Stimulated activated CD4-positive, alpha-beta T cell treated with anti-CD3 and anti-CD28 coated beads, Interleukin-2, amount 100 ng/mL, for 24 hours (primary cell): ENCODE measurements around the gene ADORA2B.
"Not testable (repeated sequence)": the region's sequence is repeated elsewhere in the genome, so short reads cannot be mapped to it uniquely, and the experiment has no call there.

ENCODE experiments used
- DNase-seq, 2 donors: peaks; one replicate each; pipeline ENCODE4 v3.0.0-alpha.2; 2020

The ADORA2B gene

GRCh38 chr17:15926039-15926740 is 18.7 kb upstream of the ADORA2B start:
- DNase-seq = no peak

GRCh38 chr17:15928286-15928785 is 16.6 kb upstream of the ADORA2B start:
- no peak for DNase-seq

GRCh38 chr17:15929941-15930340 is 15.0 kb upstream of the ADORA2B start:
- no peak for DNase-seq

GRCh38 chr17:15930426-15930825 is 14.5 kb upstream of the ADORA2B start:
- DNase-seq = no peak

GRCh38 chr17:15931394-15931793 is 13.5 kb upstream of the ADORA2B start:
- no peak for DNase-seq

- DNase-seq = no peak
Measured at GRCh38 chr17:15934866-15935265, 10.1 kb upstream of the ADORA2B start.

GRCh38 chr17:15935891-15936290 is 9.0 kb upstream of the ADORA2B start:
- no peak for DNase-seq

GRCh38 chr17:15936481-15936880 is 8.4 kb upstream of the ADORA2B start:
- not testable (repeated sequence) for DNase-seq

GRCh38 chr17:15941781-15942180 is 3.1 kb upstream of the ADORA2B start:
- DNase-seq = no peak

GRCh38 chr17:15942207-15942833 is 2.6 kb upstream of the ADORA2B start:
- no peak for DNase-seq

GRCh38 chr17:15943971-15944758 is 765 bp upstream of the ADORA2B start:
- no peak for DNase-seq

- peak; percentile 39 to 44 for DNase-seq
Measured at GRCh38 chr17:15945527-15946191, 729 bp downstream of the ADORA2B start.

- DNase-seq = no peak
Measured at GRCh38 chr17:15946611-15947120, 1.7 kb downstream of the ADORA2B start.

GRCh38 chr17:15947271-15947670 is 2.3 kb downstream of the ADORA2B start:
- DNase-seq = no peak

GRCh38 chr17:15947976-15948752 is 3.2 kb downstream of the ADORA2B start:
- DNase-seq = no peak

GRCh38 chr17:15951368-15952047 is 6.6 kb downstream of the ADORA2B start:
- no peak for DNase-seq

- DNase-seq = no peak
Measured at GRCh38 chr17:15952048-15952532, 7.2 kb downstream of the ADORA2B start.

GRCh38 chr17:15952916-15953790 is 8.2 kb downstream of the ADORA2B start:
- DNase-seq = no peak

- no peak for DNase-seq
Measured at GRCh38 chr17:15954222-15954621, 9.3 kb downstream of the ADORA2B start.
